ENCODE measurements around the gene FZD8.

DNA sequence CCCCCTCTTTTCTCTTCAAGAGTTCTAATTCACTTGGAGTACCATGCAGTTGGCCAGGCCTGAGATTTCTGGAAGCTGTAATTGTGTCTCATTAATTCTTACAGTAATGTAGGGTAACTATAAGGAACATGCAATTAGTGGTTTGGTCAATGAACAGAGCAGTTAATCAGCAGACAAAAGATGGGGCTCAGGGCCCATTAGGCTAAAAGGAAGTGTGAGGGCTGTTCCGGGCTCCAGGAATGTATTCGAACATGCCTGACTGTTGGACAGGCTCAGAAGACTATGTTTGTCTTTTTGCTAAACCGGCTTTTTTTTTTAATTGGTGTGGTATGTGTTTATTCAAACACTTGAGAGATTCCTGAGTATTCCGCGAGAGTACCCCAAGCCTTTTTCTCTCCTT is 42.5 kb upstream of the FZD8 start:
- TF ChIP-seq, protein P1, sequence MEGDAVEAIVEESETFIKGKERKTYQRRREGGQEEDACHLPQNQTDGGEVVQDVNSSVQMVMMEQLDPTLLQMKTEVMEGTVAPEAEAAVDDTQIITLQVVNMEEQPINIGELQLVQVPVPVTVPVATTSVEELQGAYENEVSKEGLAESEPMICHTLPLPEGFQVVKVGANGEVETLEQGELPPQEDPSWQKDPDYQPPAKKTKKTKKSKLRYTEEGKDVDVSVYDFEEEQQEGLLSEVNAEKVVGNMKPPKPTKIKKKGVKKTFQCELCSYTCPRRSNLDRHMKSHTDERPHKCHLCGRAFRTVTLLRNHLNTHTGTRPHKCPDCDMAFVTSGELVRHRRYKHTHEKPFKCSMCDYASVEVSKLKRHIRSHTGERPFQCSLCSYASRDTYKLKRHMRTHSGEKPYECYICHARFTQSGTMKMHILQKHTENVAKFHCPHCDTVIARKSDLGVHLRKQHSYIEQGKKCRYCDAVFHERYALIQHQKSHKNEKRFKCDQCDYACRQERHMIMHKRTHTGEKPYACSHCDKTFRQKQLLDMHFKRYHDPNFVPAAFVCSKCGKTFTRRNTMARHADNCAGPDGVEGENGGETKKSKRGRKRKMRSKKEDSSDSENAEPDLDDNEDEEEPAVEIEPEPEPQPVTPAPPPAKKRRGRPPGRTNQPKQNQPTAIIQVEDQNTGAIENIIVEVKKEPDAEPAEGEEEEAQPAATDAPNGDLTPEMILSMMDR (optimal IDR thresholded peaks at IDR 0.05 in 1 of 3, IDR thresholded peaks at IDR 0.05 in 1 of 3, conservative IDR thresholded peaks at IDR 0.05 in 1 of 3; ENCODE audit: extremely low read depth in 1 of 3, insufficient read depth in 2 of 3, low read length in 3 of 3), result no peak
- no peak for TF ChIP-seq EZH2 (IDR thresholded peaks at IDR 0.05; ENCODE audit: low read length)

All from keratinocyte (primary cell).